Lower lobe of right lung (tissue), 2 donors: ENCODE results near the gene ADARB1. TPM values are rescaled to one million over a fixed set of nuclear protein-coding genes. Genes with fewer than 3 reads are reported as not detected.

Experiments used
- ATAC-seq, 2 donors: fragments of 200-7000 bp; cut with Tn5 transposase; one replicate each; pipeline ENCODE4 v1.9.1; 2020 to 2022; ENCODE audit warnings: mild to moderate bottlenecking in 2 of 2, moderate library complexity in 2 of 2
- DNase-seq: peaks from one replicate; pipeline ENCODE4 v3.0.0-alpha.2; 2020
- H3K27ac ChIP-seq: fragments of 200-600 bp; one replicate; pipeline ENCODE4 v1.8.0; 2022
- H3K27me3 ChIP-seq: fragments of 200-600 bp; one replicate; pipeline ENCODE4 v1.8.0; 2022; ENCODE audit warnings: low read depth
- H3K36me3 ChIP-seq: fragments of 200-600 bp; one replicate; pipeline ENCODE4 v1.8.0; 2022; ENCODE audit warnings: mild to moderate bottlenecking
- H3K4me1 ChIP-seq: fragments of 200-600 bp; one replicate; pipeline ENCODE4 v1.8.0; 2022
- H3K4me3 ChIP-seq: fragments of 200-600 bp; one replicate; pipeline ENCODE4 v1.8.0; 2022; ENCODE audit warnings: mild to moderate bottlenecking
- H3K9me3 ChIP-seq: fragments of 200-600 bp; one replicate; pipeline ENCODE4 v1.8.0; 2022
- intact Hi-C: fragments of 100-400 bp; cut with DNase I; formaldehyde crosslinking; loops from one replicate; pipeline ENCODE4 v1.11.0; 2022
- total RNA-seq: library from RNA; stranded (reverse); fragmentation: NEBNext Ultra II Directional; extraction: Animal tissue kit (Norgen Biotek cat#: 25700); gene quantifications from one replicate; pipeline ENCODE4 v1.2.1, GENCODE V29; 2021
- TF ChIP-seq, protein P1 (sequence below): fragments of 200-600 bp; IDR thresholded peaks from one replicate; pipeline ENCODE4 v1.8.0; 2022; ENCODE audit warnings: antibody characterized with exemption, mild to moderate bottlenecking
- donor health status: DM: no; HTN: yes; CAD: no; lungs with severe emphysema.

Gene ADARB1
- total RNA-seq, 1 donor from 2014 or later: 48.2 TPM

DNA sequence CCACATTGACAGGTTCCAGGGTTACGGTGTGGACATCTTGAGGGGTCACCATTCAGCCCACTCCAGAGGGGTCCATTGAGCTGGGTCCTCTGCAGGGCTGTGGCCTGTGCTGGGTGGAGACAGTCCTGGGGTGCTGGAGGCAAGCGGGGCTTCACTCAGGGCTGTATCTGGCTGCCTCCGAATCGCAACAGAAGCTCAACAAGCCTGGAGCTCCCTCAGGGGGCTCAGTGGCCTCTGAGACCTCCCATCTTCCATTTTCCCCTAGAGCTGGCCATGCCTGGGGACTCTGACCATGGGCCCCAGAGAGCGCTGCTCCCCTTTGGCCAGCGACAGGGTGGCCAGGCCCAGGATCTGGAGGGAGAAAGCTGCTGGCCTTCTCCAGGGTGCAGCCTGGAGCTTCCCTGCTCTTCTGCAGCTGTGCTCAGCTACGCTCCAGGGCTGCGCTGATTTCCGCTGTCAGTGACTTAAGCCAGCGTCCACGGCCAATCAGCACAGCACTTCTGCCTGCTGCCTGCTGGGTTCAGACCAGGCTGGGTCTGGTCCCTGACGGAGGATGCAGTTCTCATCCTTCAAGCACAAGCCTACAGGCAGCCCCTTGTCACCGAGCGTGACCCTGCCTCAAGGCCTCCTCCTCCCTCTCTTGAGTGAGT, 45.0 kb upstream of the ADARB1 start:
- intact Hi-C loops: no loop called here
- ATAC-seq (peak; percentile 39 to 42), DNase-seq (no peak)
- Histone ChIP-seq H3K36me3 (no peaks in the 10 kb centered on the region), H3K4me3 (no peak overlapping the region), H3K27ac (peak overlapping the region; percentile 46), H3K9me3 (no peaks in the 10 kb centered on the region), H3K27me3 (no peaks in the 10 kb centered on the region), H3K4me1 (peaks cover 40% of the 10 kb centered on the region)
- TF ChIP-seq, protein P1, sequence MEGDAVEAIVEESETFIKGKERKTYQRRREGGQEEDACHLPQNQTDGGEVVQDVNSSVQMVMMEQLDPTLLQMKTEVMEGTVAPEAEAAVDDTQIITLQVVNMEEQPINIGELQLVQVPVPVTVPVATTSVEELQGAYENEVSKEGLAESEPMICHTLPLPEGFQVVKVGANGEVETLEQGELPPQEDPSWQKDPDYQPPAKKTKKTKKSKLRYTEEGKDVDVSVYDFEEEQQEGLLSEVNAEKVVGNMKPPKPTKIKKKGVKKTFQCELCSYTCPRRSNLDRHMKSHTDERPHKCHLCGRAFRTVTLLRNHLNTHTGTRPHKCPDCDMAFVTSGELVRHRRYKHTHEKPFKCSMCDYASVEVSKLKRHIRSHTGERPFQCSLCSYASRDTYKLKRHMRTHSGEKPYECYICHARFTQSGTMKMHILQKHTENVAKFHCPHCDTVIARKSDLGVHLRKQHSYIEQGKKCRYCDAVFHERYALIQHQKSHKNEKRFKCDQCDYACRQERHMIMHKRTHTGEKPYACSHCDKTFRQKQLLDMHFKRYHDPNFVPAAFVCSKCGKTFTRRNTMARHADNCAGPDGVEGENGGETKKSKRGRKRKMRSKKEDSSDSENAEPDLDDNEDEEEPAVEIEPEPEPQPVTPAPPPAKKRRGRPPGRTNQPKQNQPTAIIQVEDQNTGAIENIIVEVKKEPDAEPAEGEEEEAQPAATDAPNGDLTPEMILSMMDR: no peak

- no peak for ATAC-seq
- no peak for DNase-seq
- Histone ChIP-seq H3K27me3 (no peaks in the 10 kb centered on the region), H3K27ac (peak overlapping the region; percentile 9), H3K9me3 (no peaks in the 10 kb centered on the region), H3K36me3 (no peaks in the 10 kb centered on the region), H3K4me3 (no peak overlapping the region), H3K4me1 (peaks cover 45% of the 10 kb centered on the region)
- intact Hi-C loops: no loop called here
- TF ChIP-seq, protein P1: no peak
Measured at GRCh38 chr21:45029948-45030681, 44.3 kb upstream of the ADARB1 start.

GRCh38 chr21:45030682-45031570, 43.5 kb upstream of the ADARB1 start:
- H3K9me3 ChIP-seq: no peaks in the 10 kb centered on the region
- TF ChIP-seq, protein P1: no peak
- peaks cover 45% of the 10 kb centered on the region for H3K4me1 ChIP-seq
- H3K4me3 ChIP-seq: no peak overlapping the region
- no peaks in the 10 kb centered on the region for H3K36me3 ChIP-seq
- intact Hi-C loops: no loop called here
- no peaks in the 10 kb centered on the region for H3K27me3 ChIP-seq
- DNase-seq: no peak
- peak overlapping the region; percentile 81 for H3K27ac ChIP-seq
- no peak for ATAC-seq

- H3K27ac ChIP-seq: peak overlapping the region; percentile 81
- TF ChIP-seq, protein P1: no peak
- peaks cover 45% of the 10 kb centered on the region for H3K4me1 ChIP-seq
- intact Hi-C loops: no loop called here
- DNase-seq: no peak
- H3K9me3 ChIP-seq: no peaks in the 10 kb centered on the region
- H3K4me3 ChIP-seq: no peak overlapping the region
- no peak for ATAC-seq
- no peaks in the 10 kb centered on the region for H3K27me3 ChIP-seq
- no peaks in the 10 kb centered on the region for H3K36me3 ChIP-seq
Measured at GRCh38 chr21:45031571-45032191, 42.7 kb upstream of the ADARB1 start.

GRCh38 chr21:45032332-45032731, 42.0 kb upstream of the ADARB1 start:
- TF ChIP-seq, protein P1: no peak
- ATAC-seq (no peak), DNase-seq (no peak)
- Histone ChIP-seq H3K4me1 (peaks cover 45% of the 10 kb centered on the region), H3K27ac (peak overlapping the region; percentile 81), H3K36me3 (no peaks in the 10 kb centered on the region), H3K27me3 (no peaks in the 10 kb centered on the region), H3K4me3 (no peak overlapping the region), H3K9me3 (no peaks in the 10 kb centered on the region)
- intact Hi-C loops: no loop called here
